HepG2 (cell line): Measurements from ENCODE around the gene FBXO24. TPM values are rescaled to one million over a fixed set of nuclear protein-coding genes. Genes with fewer than 3 reads are reported as not detected.

ENCODE experiments used
- ARNTL ChIP-seq: sonication (generic); formaldehyde crosslinking; IDR thresholded peaks from 2 replicates; pipeline ENCODE4 v1.4.0; 2020; ENCODE audit warnings: mild to moderate bottlenecking, missing genetic modification reagents
- FLYWCH1 ChIP-seq: sonication (generic); formaldehyde crosslinking; IDR thresholded peaks from 2 replicates; pipeline ENCODE4 v1.8.1; 2023; ENCODE audit warnings: mild to moderate bottlenecking, missing genetic modification reagents
- HINFP ChIP-seq: sonication (generic); formaldehyde crosslinking; IDR thresholded peaks from 2 replicates; pipeline ENCODE4 v1.4.0; 2020; ENCODE audit warnings: low read depth, mild to moderate bottlenecking, missing genetic modification reagents
- JUN ChIP-seq: sonication (generic); formaldehyde crosslinking; IDR thresholded peaks from 2 replicates; pipeline ENCODE4 v1.4.0; 2020; ENCODE audit warnings: mild to moderate bottlenecking, missing genetic modification reagents
- JUND ChIP-seq: sonication (generic); formaldehyde crosslinking; IDR thresholded peaks from 2 replicates; pipeline ENCODE4 v1.8.0; 2022; ENCODE audit warnings: mild to moderate bottlenecking, missing genetic modification reagents
- KLF9 ChIP-seq: IDR thresholded peaks from 2 replicates; pipeline ENCODE4 v1.6.1; 2016; ENCODE audit warnings: low read depth
- KMT2B ChIP-seq: IDR thresholded peaks from 2 replicates; pipeline ENCODE4 v1.6.1; 2016; ENCODE audit warnings: missing genetic modification reagents, missing compliant biosample characterization
- MIER3 ChIP-seq: IDR thresholded peaks from 2 replicates; pipeline ENCODE4 v1.6.1; 2016; ENCODE audit warnings: missing compliant biosample characterization, borderline replicate concordance
- NCOA5 ChIP-seq: sonication (generic); formaldehyde crosslinking; IDR thresholded peaks from 2 replicates; pipeline ENCODE4 v1.4.0; 2020; ENCODE audit warnings: missing genetic modification reagents
- POLR2A ChIP-seq, 2 experiments: IDR thresholded peaks; 2 replicates each; pipeline ENCODE4 v1.6.1; 2011; ENCODE audit warnings: low read depth in 2 of 2, low read length in 2 of 2, mild to moderate bottlenecking in 1 of 2, moderate library complexity in 1 of 2; ENCODE audit not compliant: insufficient read depth in 1 of 2
- RAD21 ChIP-seq: fragments of 450-650 bp; formaldehyde crosslinking; IDR thresholded peaks from 2 replicates; pipeline ENCODE4 v1.5.0; 2020; ENCODE audit warnings: mild to moderate bottlenecking
- RBM39 ChIP-seq: fragments of 200-400 bp; formaldehyde crosslinking; IDR thresholded peaks from one replicate; pipeline ENCODE4 v1.6.1; 2018; ENCODE audit warnings: antibody characterized with exemption, mild to moderate bottlenecking, low read depth, low read length; ENCODE audit not compliant: poor library complexity, severe bottlenecking
- RXRB ChIP-seq: IDR thresholded peaks from 2 replicates; pipeline ENCODE4 v1.6.1; 2016; ENCODE audit warnings: borderline replicate concordance, missing genetic modification reagents, missing compliant biosample characterization
- SATB2 ChIP-seq: sonication (generic); formaldehyde crosslinking; IDR thresholded peaks from 2 replicates; pipeline ENCODE4 v1.5.0; 2020; ENCODE audit warnings: missing genetic modification reagents
- ZBTB44 ChIP-seq: sonication (generic); formaldehyde crosslinking; IDR thresholded peaks from 2 replicates; pipeline ENCODE4 v1.4.0; 2020; ENCODE audit warnings: missing genetic modification reagents
- ZNF160 ChIP-seq: sonication (generic); formaldehyde crosslinking; IDR thresholded peaks from 2 replicates; pipeline ENCODE4 v1.8.0; 2022; ENCODE audit warnings: mild to moderate bottlenecking, inconsistent platforms, missing genetic modification reagents
- ZNF256 ChIP-seq: sonication (generic); formaldehyde crosslinking; conservative IDR thresholded peaks from 2 replicates; pipeline ENCODE4 v1.4.0; 2020; ENCODE audit warnings: missing genetic modification reagents
- ZNF264 ChIP-seq: sonication (generic); formaldehyde crosslinking; IDR thresholded peaks from 2 replicates; pipeline ENCODE4 v1.4.0; 2020; ENCODE audit warnings: missing genetic modification reagents
- ZNF367 ChIP-seq: sonication (generic); formaldehyde crosslinking; IDR thresholded peaks from 2 replicates; pipeline ENCODE4 v1.4.0; 2020; ENCODE audit warnings: missing genetic modification reagents, borderline replicate concordance
- ZNF430 ChIP-seq: sonication (generic); formaldehyde crosslinking; IDR thresholded peaks from 2 replicates; pipeline ENCODE4 v1.9.0; 2021; ENCODE audit warnings: mild to moderate bottlenecking, missing genetic modification reagents
- ZNF549 ChIP-seq: sonication (generic); formaldehyde crosslinking; IDR thresholded peaks from 2 replicates; pipeline ENCODE4 v1.5.0; 2020; ENCODE audit warnings: missing genetic modification reagents
- ZNF564 ChIP-seq: sonication (generic); formaldehyde crosslinking; IDR thresholded peaks from 2 replicates; pipeline ENCODE4 v1.8.1; 2023; ENCODE audit warnings: mild to moderate bottlenecking, missing genetic modification reagents
- polyA plus RNA-seq, 8 experiments: library from polyadenylated mRNA; depleted of rRNA in 3 of 8; stranded (reverse) in 7 of 8; unstranded in 1 of 8; fragments of >200 nt; fragmentation: Illumina TruSeq in 4 of 8; extraction: Trizol in 4 of 8; gene quantifications; 2 replicates each; pipeline versions ENCODE4 v1.2.1 to v1.2.3, GENCODE V29; 2011 to 2016; ENCODE audit warnings: low read depth in 4 of 8, missing spikeins in 1 of 8, mixed read lengths in 1 of 8; ENCODE audit not compliant: insufficient read depth in 1 of 8
- total RNA-seq, 5 experiments: library from RNA; depleted of rRNA; stranded (reverse); fragments of >200 nt; fragmentation: Illumina TruSeq; extraction: Trizol; gene quantifications; 2 replicates each; pipeline ENCODE4 v1.2.3, GENCODE V29; 2016; ENCODE audit warnings: low read depth in 1 of 5
- TF ChIP-seq, protein P1 (sequence below): sonication (generic); formaldehyde crosslinking; IDR thresholded peaks from 2 replicates; pipeline ENCODE4 v1.4.0; 2020; ENCODE audit warnings: missing genetic modification reagents
- TF ChIP-seq, protein P2 (sequence below): sonication (generic); formaldehyde crosslinking; IDR thresholded peaks from 2 replicates; pipeline ENCODE4 v1.9.0; 2021; ENCODE audit warnings: missing genetic modification reagents, borderline replicate concordance

Gene FBXO24
- total and polyA plus RNA-seq, 2 of the 13 experiments (the other 11 are each of a cell fraction or from before 2014, with no cell fraction given), result 0.20 to 0.55 TPM

DNA sequence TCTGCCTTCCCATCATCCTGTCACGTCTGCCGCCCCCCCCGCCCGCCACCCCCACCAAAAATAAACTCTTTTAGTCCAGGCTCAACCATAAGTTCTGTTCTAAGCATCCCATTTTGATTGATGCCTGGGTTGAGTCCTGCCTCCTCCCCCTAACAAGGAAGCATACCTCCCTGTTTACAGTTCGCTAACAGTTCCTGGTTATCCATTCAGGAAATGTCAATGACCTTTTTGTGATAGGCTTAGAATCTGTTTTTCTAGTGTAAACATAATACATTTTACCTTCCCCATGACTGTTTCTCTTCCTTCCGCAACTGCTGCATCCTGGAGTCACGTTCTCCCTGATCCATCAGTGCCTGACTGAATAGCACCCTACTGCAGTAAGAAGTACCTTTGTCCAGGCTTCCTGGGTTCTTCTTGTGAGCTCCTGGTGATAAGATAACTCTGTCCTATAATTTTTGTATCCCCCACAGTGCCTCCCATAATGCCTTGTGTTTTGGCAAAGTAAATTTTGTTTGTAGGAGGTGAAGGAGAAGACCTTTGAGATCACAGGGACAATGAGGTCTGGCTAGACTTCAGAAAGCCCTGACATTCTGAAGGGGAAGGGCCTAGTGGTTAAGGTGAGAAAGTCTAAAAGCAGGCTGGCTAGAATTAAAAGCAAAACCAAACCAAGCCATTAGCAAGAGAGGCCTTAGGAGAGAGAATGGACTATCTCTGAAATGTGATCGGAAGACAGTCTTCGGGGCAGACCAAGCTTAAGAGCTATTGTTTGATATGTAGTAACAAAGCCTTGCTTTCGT, 39.8 kb upstream of the FBXO24 start (continued):
- TF ChIP-seq KLF9 (0 out of 2 replicates have a peak, but pooled peaks have one; percentile 5), ZNF160 (CRISPR knock-in tag) (no peak), POLR2A (IDR thresholded peaks at IDR 0.05; ENCODE audit: insufficient read depth in 1 of 2, low read depth in 2 of 2, low read length in 2 of 2) (peak in 1 of 2 experiments; percentile 61; a peak in 3 of 4 replicates), JUND (no peak), ZNF564 (CRISPR knock-in tag) (no peak), ZNF367 (CRISPR knock-in tag) (no peak), MIER3 (CRISPR knock-in tag) (no peak), ZNF264 (CRISPR knock-in tag) (peak; percentile 92), ZNF549 (no peak), JUN (no peak), RBM39 (no peak), FLYWCH1 (CRISPR knock-in tag) (no peak), SATB2 (CRISPR knock-in tag) (no peak), ZBTB44 (CRISPR knock-in tag) (no peak), RAD21 (no peak), ZNF256 (CRISPR knock-in tag) (no peak), NCOA5 (CRISPR knock-in tag) (no peak), ZNF430 (CRISPR knock-in tag) (no peak), ARNTL (CRISPR knock-in tag) (peak; percentile 74; the same call in 1 of the 2 replicates), HINFP (no peak), KMT2B (no peak), RXRB (peak; percentile 96)
- TF ChIP-seq, protein P1, sequence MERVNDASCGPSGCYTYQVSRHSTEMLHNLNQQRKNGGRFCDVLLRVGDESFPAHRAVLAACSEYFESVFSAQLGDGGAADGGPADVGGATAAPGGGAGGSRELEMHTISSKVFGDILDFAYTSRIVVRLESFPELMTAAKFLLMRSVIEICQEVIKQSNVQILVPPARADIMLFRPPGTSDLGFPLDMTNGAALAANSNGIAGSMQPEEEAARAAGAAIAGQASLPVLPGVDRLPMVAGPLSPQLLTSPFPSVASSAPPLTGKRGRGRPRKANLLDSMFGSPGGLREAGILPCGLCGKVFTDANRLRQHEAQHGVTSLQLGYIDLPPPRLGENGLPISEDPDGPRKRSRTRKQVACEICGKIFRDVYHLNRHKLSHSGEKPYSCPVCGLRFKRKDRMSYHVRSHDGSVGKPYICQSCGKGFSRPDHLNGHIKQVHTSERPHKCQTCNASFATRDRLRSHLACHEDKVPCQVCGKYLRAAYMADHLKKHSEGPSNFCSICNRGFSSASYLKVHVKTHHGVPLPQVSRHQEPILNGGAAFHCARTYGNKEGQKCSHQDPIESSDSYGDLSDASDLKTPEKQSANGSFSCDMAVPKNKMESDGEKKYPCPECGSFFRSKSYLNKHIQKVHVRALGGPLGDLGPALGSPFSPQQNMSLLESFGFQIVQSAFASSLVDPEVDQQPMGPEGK (CRISPR knock-in tag), result peak; percentile 74
- TF ChIP-seq, protein P2, sequence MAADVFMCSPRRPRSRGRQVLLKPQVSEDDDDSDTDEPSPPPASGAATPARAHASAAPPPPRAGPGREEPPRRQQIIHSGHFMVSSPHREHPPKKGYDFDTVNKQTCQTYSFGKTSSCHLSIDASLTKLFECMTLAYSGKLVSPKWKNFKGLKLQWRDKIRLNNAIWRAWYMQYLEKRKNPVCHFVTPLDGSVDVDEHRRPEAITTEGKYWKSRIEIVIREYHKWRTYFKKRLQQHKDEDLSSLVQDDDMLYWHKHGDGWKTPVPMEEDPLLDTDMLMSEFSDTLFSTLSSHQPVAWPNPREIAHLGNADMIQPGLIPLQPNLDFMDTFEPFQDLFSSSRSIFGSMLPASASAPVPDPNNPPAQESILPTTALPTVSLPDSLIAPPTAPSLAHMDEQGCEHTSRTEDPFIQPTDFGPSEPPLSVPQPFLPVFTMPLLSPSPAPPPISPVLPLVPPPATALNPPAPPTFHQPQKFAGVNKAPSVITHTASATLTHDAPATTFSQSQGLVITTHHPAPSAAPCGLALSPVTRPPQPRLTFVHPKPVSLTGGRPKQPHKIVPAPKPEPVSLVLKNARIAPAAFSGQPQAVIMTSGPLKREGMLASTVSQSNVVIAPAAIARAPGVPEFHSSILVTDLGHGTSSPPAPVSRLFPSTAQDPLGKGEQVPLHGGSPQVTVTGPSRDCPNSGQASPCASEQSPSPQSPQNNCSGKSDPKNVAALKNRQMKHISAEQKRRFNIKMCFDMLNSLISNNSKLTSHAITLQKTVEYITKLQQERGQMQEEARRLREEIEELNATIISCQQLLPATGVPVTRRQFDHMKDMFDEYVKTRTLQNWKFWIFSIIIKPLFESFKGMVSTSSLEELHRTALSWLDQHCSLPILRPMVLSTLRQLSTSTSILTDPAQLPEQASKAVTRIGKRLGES (CRISPR knock-in tag), result no peak
